ENCODE data around the gene LRCH1. TPM values are rescaled to one million over a fixed set of nuclear protein-coding genes. Genes with fewer than 3 reads are reported as not detected.
A peak's percentile ranks its signal among the peaks of the same experiment; 100 is the strongest.

The LRCH1 gene
- total RNA-seq, 1 donor from 2014 or later, result 22.0 TPM

- no peak for DNase-seq (ENCODE audit: low read depth)
Measured at GRCh38 chr13:46561286-46561685, 8.3 kb downstream of the LRCH1 start.

- no peak for DNase-seq (ENCODE audit: low read depth)
Measured at GRCh38 chr13:46561691-46562090, 8.7 kb downstream of the LRCH1 start.

- no peak for DNase-seq (ENCODE audit: low read depth)
Measured at GRCh38 chr13:46562152-46562551, 9.2 kb downstream of the LRCH1 start.

- DNase-seq (ENCODE audit: low read depth), result no peak
Measured at GRCh38 chr13:46562581-46562980, 9.6 kb downstream of the LRCH1 start.

GRCh38 chr13:46565808-46566750, 13.1 kb downstream of the LRCH1 start:
- DNase-seq (ENCODE audit: low read depth), result no peak

GRCh38 chr13:46567671-46568070, 14.7 kb downstream of the LRCH1 start:
- no peak for DNase-seq (ENCODE audit: low read depth)

GRCh38 chr13:46569456-46569855, 16.5 kb downstream of the LRCH1 start:
- no peak for DNase-seq (ENCODE audit: low read depth)

GRCh38 chr13:46570273-46570672, 17.3 kb downstream of the LRCH1 start:
- DNase-seq (ENCODE audit: low read depth), result no peak

GRCh38 chr13:46571189-46571908, 18.4 kb downstream of the LRCH1 start:
- peak; percentile 53 for DNase-seq (ENCODE audit: low read depth)

- no peak for DNase-seq (ENCODE audit: low read depth)
Measured at GRCh38 chr13:46571909-46572595, 19.1 kb downstream of the LRCH1 start.

GRCh38 chr13:46572752-46573431, 19.9 kb downstream of the LRCH1 start:
- no peak for DNase-seq (ENCODE audit: low read depth)

- DNase-seq (ENCODE audit: low read depth), result no peak
Measured at GRCh38 chr13:46575301-46575771, 22.4 kb downstream of the LRCH1 start.

GRCh38 chr13:46575818-46576221, 22.9 kb downstream of the LRCH1 start:
- DNase-seq (ENCODE audit: low read depth), result peak; percentile 88

- DNase-seq (ENCODE audit: low read depth), result no peak
Measured at GRCh38 chr13:46576762-46577161, 23.8 kb downstream of the LRCH1 start.

- DNase-seq (ENCODE audit: low read depth), result no peak
Measured at GRCh38 chr13:46577696-46578589, 25.0 kb downstream of the LRCH1 start.

- DNase-seq (ENCODE audit: low read depth), result no peak
Measured at GRCh38 chr13:46578590-46578975, 25.6 kb downstream of the LRCH1 start.

GRCh38 chr13:46580362-46580839, 27.4 kb downstream of the LRCH1 start:
- no peak for DNase-seq (ENCODE audit: low read depth)

- no peak for DNase-seq (ENCODE audit: low read depth)
Measured at GRCh38 chr13:46582190-46582589, 29.2 kb downstream of the LRCH1 start.

GRCh38 chr13:46586751-46587514, 34.0 kb downstream of the LRCH1 start:
- DNase-seq (ENCODE audit: low read depth), result peak; percentile 63
